ENCODE results near the gene VAV2. TPM values are rescaled to one million over a fixed set of nuclear protein-coding genes. Genes with fewer than 3 reads are reported as not detected.
A peak's percentile ranks its signal among the peaks of the same experiment; 100 is the strongest.
"Not testable (repeated sequence)": the region's sequence is repeated elsewhere in the genome, so short reads cannot be mapped to it uniquely, and the experiment has no call there.

Gene VAV2
- total and polyA plus RNA-seq, 2 experiments from 2014 or later: 8.1 to 28.9 TPM

DNA sequence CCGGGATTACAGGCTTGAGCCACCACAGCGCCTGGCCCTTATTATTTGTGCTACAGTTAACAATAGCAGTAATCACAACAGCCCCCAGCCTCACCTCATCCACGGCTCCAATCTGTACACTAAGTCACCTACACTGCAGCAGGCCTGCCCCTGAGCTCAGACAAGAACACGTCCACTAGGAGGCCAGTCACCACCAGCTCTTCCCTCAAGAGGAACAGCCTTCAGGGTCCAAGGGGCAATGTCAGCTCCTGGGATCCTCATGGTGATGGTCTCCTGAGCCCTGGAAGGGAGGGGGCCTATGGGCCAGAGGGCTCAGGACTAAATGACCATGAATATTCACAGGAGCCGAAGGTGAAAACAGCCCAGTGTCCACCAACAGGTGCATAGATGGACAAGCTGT lies 67.7 kb downstream of the VAV2 start:
- Histone ChIP-seq H3K4me1 (ENCODE audit: insufficient read depth) (no peaks in the 10 kb centered on the region), H3K4me3 (no peak overlapping the region), H2AFZ (no peak overlapping the region), H3K36me3 (ENCODE audit: insufficient read depth) (no peaks in the 10 kb centered on the region), H3K27ac (ENCODE audit: low read depth) (no peak overlapping the region), H3K27me3 (ENCODE audit: insufficient read depth) (no peaks in the 10 kb centered on the region), H3K79me2 (replicated peaks; ENCODE audit: insufficient read depth) (peaks cover 54% of the 10 kb centered on the region), H3F3A (replicated peaks; ENCODE audit: low read depth) (no peaks in the 10 kb centered on the region), H3K4me2 (no peak overlapping the region), H4K20me1 (replicated peaks; ENCODE audit: insufficient read depth) (peaks cover 8% of the 10 kb centered on the region; the same call in 1 of the 2 replicates), H3K9me2 (ENCODE audit: insufficient read depth) (no peaks in the 10 kb centered on the region)
- Mint-ChIP-seq H3K9me3 (no peaks in the 10 kb centered on the region), H3K27ac (no peak overlapping the region), H3K36me3 (ENCODE audit: low read depth) (peaks cover 16% of the 10 kb centered on the region), H3K27me3 (ENCODE audit: insufficient read depth, low read depth, poor library complexity) (peaks cover 13% of the 10 kb centered on the region), H3K4me3 (no peak overlapping the region), H3K4me1 (peaks cover 5% of the 10 kb centered on the region)
- TF ChIP-seq JUNB (IDR thresholded peaks at IDR 0.05; ENCODE audit: unreplicated experiment) (no peak), CTCF (conservative IDR thresholded peaks at IDR 0.05; ENCODE audit: low read depth in 2 of 2) (peak in 1 of 2 experiments; percentile 13; a peak in 1 of 4 replicates)
- no peak for DNase-seq (ENCODE audit: low spot score)
- ATAC-seq: no peak

DNA sequence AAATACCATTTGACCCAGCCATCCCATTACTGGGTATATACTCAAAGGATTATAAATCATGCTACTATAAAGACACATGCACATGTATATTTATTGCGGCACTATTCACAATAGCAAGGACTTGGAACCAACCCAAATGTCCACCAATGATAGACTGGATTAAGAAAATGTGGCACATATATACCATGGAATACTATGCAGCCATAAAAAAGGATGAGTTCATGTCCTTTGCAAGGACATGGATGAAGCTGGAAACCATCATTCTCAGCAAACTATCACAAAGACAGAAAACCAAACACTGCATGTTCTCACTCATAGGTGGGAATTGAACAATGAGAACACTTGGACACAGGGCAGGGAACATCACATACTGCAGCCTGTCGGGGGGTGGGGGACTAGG lies 68.5 kb downstream of the VAV2 start:
- not testable (repeated sequence) for ATAC-seq; DNase-seq (ENCODE audit: low spot score); H3K36me3 ChIP-seq (ENCODE audit: insufficient read depth); H3K4me3 ChIP-seq; H3K4me1 Mint-ChIP-seq; H3K9me2 ChIP-seq (ENCODE audit: insufficient read depth); H3K27ac ChIP-seq (ENCODE audit: low read depth); H3K9me3 Mint-ChIP-seq; H3F3A ChIP-seq (replicated peaks; ENCODE audit: low read depth); H3K27me3 ChIP-seq (ENCODE audit: insufficient read depth); H3K27ac Mint-ChIP-seq; H4K20me1 ChIP-seq (replicated peaks; ENCODE audit: insufficient read depth); H3K4me3 Mint-ChIP-seq; H3K4me2 ChIP-seq; H2AFZ ChIP-seq; H3K4me1 ChIP-seq (ENCODE audit: insufficient read depth)
- peaks cover 62% of the 10 kb centered on the region for H3K79me2 ChIP-seq (replicated peaks; ENCODE audit: insufficient read depth)
- peaks cover 16% of the 10 kb centered on the region for H3K36me3 Mint-ChIP-seq (ENCODE audit: low read depth)
- H3K27me3 Mint-ChIP-seq (ENCODE audit: insufficient read depth, low read depth, poor library complexity): peaks cover 15% of the 10 kb centered on the region

- Histone ChIP-seq H4K20me1 (replicated peaks; ENCODE audit: insufficient read depth) (peaks cover 8% of the 10 kb centered on the region), H3F3A (replicated peaks; ENCODE audit: low read depth) (no peaks in the 10 kb centered on the region), H3K4me3 (no peak overlapping the region), H3K27me3 (ENCODE audit: insufficient read depth) (no peaks in the 10 kb centered on the region), H3K36me3 (ENCODE audit: insufficient read depth) (no peaks in the 10 kb centered on the region), H3K27ac (ENCODE audit: low read depth) (no peak overlapping the region), H3K4me2 (no peak overlapping the region), H3K9me2 (ENCODE audit: insufficient read depth) (no peaks in the 10 kb centered on the region), H2AFZ (no peak overlapping the region), H3K79me2 (replicated peaks; ENCODE audit: insufficient read depth) (peaks cover 68% of the 10 kb centered on the region), H3K4me1 (ENCODE audit: insufficient read depth) (no peaks in the 10 kb centered on the region)
- H3K4me1 Mint-ChIP-seq: peaks cover 8% of the 10 kb centered on the region
- no peaks in the 10 kb centered on the region for H3K9me3 Mint-ChIP-seq
- peaks cover 5% of the 10 kb centered on the region; the same call in 1 of the 3 replicates for H3K36me3 Mint-ChIP-seq (ENCODE audit: low read depth)
- H3K27ac Mint-ChIP-seq: no peak overlapping the region
- no peak for ATAC-seq
- no peak for DNase-seq (ENCODE audit: low spot score)
- peaks cover 10% of the 10 kb centered on the region for H3K27me3 Mint-ChIP-seq (ENCODE audit: insufficient read depth, low read depth, poor library complexity)
- no peak for TF ChIP-seq EZH2 (IDR thresholded peaks at IDR 0.05; ENCODE audit: low read depth, unreplicated experiment)
- H3K4me3 Mint-ChIP-seq: no peak overlapping the region
Measured at GRCh38 chr9:133921866-133922265, 70.3 kb downstream of the VAV2 start.

GRCh38 chr9:133920471-133920870 lies 71.7 kb downstream of the VAV2 start:
- TF ChIP-seq ZNF331 (CRISPR knock-in tag; IDR thresholded peaks at IDR 0.05; ENCODE audit: low read depth) (no peak), ZNF114 (CRISPR knock-in tag; IDR thresholded peaks at IDR 0.05) (no peak)
- no peaks in the 10 kb centered on the region for H3F3A ChIP-seq (replicated peaks; ENCODE audit: low read depth)
- peaks cover 20% of the 10 kb centered on the region for H3K4me1 Mint-ChIP-seq
- no peaks in the 10 kb centered on the region for H3K36me3 ChIP-seq (ENCODE audit: insufficient read depth)
- H2AFZ ChIP-seq: no peak overlapping the region
- no peak overlapping the region for H3K27ac Mint-ChIP-seq
- H3K79me2 ChIP-seq (replicated peaks; ENCODE audit: insufficient read depth): peaks cover 65% of the 10 kb centered on the region
- H3K27me3 Mint-ChIP-seq (ENCODE audit: insufficient read depth, low read depth, poor library complexity): peaks cover 8% of the 10 kb centered on the region
- H3K4me1 ChIP-seq (ENCODE audit: insufficient read depth): no peaks in the 10 kb centered on the region
- no peak overlapping the region for H3K4me3 Mint-ChIP-seq
- H3K4me3 ChIP-seq: no peak overlapping the region
- H3K9me2 ChIP-seq (ENCODE audit: insufficient read depth): no peaks in the 10 kb centered on the region
- H3K4me2 ChIP-seq: no peak overlapping the region
- H4K20me1 ChIP-seq (replicated peaks; ENCODE audit: insufficient read depth): peaks cover 8% of the 10 kb centered on the region
- H3K9me3 Mint-ChIP-seq: no peaks in the 10 kb centered on the region
- H3K27ac ChIP-seq (ENCODE audit: low read depth): no peak overlapping the region
- peak; percentile 61 for ATAC-seq
- H3K27me3 ChIP-seq (ENCODE audit: insufficient read depth): no peaks in the 10 kb centered on the region
- DNase-seq (ENCODE audit: low spot score): no peak
- H3K36me3 Mint-ChIP-seq (ENCODE audit: low read depth): peaks cover 5% of the 10 kb centered on the region; the same call in 1 of the 3 replicates

Data from GM23338 (cell line).